COR-L47 (cell line): Measurements from ENCODE around the gene CCDC102B.
"Not testable (repeated sequence)": the region's sequence is repeated elsewhere in the genome, so short reads cannot be mapped to it uniquely, and the experiment has no call there.

ENCODE experiments used
- DNase-seq: peaks from one replicate; lab custom pipeline; 2025; lab: John Stamatoyannopoulos, UW

The CCDC102B gene

GRCh38 chr18:68830256-68831045 is 32.6 kb downstream of the CCDC102B start:
- DNase-seq, result no peak

DNA sequence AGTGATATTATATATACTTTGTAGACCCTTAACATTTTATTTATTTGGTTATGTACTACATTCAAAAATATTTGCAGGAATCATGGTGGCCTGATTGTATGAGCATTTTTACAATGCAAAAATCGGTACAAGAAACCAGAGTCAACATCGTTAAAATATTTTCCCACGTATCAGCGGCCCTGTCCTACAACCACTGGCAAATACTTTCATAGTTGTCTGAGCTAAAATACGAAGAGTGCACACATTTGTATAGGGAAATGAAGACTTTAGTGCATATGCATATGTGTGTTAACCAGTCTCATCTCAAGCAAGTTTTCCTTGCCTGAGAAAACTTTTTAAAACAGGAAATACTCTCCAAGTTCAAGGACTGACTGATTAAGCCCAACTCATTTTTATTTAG is 35.9 kb downstream of the CCDC102B start:
- DNase-seq, result no peak

- no peak for DNase-seq
These were observed 40.0 kb downstream of the CCDC102B start for GRCh38 chr18:68837665-68838451.

DNA sequence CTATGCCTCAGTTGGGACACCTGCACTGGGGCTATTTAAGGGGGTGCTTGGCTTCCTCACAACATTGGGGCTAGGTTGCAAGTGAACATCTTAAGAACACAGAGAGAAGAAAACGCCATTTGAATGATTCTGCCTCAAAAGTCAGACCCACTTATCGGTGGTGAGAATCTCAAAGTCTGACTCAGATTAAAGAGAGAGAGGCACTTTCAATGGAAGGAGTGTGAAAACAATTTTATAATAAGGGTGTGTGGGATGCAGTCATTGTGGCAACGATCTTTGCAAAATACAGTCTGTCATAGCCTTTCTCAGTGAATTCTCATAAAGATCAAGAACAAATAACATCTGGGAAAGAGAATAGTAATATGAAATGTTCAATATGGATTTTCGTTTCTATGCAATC is 41.8 kb downstream of the CCDC102B start:
- no peak for DNase-seq

DNA sequence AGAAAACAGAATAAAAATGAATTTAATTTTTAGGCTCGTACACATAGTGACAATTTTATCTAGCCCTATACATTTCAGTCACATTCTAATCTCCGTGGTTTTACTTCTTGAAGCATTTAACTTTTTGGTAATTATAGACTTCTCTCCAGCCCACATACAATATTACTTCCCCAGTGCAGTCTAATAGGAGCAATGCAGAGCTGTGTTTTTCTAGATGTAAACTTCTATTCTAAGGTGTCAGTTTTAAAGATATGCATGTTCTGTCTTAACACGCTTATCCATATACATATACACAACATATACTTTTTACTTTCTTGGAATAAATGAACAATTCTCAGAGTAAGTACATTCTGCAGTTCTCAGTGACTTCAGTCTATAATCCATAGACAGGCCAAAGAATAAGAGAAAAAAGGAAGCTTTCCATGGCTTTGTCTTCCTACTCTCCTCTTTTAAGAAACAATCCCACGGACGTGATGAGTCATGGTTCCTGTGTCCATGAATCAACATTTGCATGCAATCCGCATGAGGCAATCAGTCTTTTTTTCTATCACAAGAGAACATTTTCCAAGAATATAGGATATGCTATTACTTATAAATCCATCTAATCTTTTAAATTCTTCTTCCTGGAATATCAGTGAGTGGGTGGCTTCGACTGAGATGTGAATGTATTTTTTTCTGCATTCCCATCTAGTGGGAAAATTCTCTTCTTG is 42.8 kb downstream of the CCDC102B start:
- DNase-seq, result no peak

GRCh38 chr18:68841301-68841700 is 43.4 kb downstream of the CCDC102B start:
- no peak for DNase-seq

DNA sequence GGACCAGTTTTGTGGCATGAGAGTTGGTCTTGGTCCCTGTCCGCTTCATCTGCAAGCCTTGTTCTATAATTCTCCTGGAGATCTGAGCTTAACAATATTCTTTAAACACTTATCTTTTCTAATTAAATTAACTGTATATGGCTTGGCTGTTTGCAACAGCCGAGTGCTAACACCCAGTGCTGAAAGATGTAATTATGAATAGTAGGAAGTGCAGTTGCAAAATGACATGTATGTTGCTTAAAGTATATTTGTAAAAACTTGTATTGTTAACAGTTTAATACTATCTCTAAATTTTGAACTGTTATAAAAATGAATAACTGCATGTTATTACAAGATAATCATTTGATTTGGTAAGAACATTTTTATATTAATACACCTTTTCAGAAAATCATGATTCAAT is 45.1 kb downstream of the CCDC102B start:
- DNase-seq, result no peak

GRCh38 chr18:68843473-68844089 is 45.7 kb downstream of the CCDC102B start:
- no peak for DNase-seq

GRCh38 chr18:68847219-68847837 is 49.4 kb downstream of the CCDC102B start:
- no peak for DNase-seq

DNA sequence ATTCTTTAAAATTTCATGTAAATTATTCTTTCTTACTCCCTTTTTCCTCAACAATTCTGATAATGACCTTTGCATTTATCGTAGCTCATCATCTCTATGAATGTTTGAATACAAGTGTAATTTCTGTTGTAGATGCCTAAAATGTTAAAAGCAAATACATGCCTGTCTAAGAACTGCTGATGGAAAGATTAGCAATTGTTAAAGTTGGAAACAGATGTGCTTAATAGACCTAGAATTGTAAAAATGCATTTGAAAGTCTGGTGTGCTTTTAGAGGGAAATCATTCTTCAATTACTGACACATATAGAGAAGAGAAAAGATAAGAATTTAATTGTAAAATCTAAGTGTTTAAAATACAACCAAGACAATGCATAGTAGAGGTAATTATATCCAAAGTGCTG is 50.4 kb downstream of the CCDC102B start:
- no peak for DNase-seq

- no peak for DNase-seq
These were observed 57.0 kb downstream of the CCDC102B start for GRCh38 chr18:68854786-68855391.

- DNase-seq, result no peak
These were observed 57.6 kb downstream of the CCDC102B start for GRCh38 chr18:68855491-68855890.

DNA sequence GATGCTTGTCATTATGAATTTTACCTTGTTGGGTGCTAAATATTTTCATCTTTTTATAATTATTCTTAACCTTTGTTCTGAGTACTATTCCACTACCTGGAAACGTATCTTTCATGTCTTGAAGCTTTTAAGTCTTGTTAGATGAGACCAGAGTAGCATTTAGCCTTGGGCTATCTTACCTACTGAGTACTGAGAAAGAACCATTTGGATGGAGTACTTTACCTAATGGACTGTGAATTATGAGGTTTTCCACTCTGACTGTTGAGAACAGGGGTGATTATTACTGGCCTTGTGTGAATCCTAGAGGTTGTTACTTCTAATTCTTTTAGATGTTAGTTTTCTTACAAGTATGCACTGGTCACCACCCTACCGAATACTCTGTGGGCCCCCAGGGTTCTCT is 63.5 kb downstream of the CCDC102B start:
- DNase-seq, result no peak

DNA sequence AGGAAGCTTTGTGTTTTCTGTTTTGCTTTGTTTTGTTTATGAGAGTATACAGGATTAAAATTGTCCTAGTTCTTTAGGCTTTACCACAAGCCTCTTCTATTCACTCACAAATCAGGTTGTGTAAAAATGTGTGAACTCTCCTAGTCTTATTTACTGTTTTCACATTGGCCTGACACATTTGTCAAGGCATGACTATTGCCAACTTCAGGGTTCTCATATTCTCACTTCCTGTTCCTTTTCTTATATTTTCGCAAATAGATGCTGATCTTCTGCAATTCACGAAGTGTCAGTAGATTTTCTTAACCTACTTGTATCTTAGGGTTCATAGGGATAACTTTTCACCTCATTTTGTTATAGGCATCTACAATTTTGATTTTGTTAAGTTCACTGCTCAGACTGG is 67.1 kb downstream of the CCDC102B start:
- DNase-seq, result no peak

DNA sequence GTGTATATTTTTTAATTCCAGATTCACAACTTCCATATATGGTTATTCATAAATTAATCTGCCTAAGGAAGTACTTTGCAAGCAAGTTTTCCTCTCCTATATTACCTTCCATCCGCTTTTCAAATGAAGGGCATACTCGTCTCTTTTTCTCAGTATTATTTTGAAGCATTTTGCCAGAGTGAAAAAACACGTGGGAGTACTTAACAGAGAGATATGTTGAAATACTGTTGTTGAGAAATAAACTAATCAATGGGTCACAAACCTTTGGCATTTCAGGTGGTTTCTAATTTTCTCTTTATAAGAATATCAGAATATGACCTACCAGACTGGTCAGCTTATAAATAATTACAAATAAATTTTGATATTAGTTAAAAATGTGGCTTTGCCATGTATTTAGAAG is 67.6 kb downstream of the CCDC102B start:
- no peak for DNase-seq

- DNase-seq, result no peak
These were observed 75.1 kb downstream of the CCDC102B start for GRCh38 chr18:68873003-68873402.

DNA sequence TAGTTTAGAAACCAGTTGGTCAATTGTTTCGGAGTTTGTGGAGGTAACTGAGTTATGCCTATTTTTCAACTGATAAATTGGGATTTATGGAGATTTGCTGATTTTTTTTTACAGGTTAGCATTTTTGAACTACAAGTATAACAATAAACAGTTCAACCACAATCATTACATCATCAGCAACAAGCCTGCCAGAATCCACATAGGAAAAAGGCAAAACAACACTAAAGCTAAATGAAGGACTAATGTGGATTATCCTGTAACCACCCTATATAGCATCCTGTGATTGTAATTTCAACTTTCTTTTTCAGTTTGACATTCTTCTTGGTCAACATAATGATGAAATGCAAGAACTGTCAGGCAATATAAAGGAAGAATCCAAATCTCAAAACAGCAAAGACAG is 76.5 kb downstream of the CCDC102B start:
- DNase-seq, result no peak

- DNase-seq, result not testable (repeated sequence)
These were observed 82.1 kb downstream of the CCDC102B start for GRCh38 chr18:68879947-68880346.

DNA sequence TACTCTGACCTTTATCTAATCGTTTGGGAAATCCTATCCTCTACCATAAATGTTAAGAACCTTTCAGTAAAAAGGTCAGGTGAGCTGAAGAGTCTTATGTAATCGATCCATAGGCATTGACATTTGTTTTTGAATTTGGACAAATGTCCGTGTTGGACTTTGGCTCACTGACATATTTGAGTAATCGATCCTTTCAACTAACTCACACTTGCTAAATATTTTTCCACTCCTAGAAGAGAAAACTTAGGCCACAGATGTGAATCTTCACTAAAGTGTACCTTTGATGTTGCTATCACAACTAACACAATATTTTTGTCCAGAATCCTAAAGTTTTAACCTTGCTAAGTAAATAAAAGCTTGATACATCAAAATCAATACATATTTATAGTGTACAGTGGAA is 89.5 kb downstream of the CCDC102B start:
- no peak for DNase-seq

- no peak for DNase-seq
These were observed 95.5 kb downstream of the CCDC102B start for GRCh38 chr18:68893354-68893753.

DNA sequence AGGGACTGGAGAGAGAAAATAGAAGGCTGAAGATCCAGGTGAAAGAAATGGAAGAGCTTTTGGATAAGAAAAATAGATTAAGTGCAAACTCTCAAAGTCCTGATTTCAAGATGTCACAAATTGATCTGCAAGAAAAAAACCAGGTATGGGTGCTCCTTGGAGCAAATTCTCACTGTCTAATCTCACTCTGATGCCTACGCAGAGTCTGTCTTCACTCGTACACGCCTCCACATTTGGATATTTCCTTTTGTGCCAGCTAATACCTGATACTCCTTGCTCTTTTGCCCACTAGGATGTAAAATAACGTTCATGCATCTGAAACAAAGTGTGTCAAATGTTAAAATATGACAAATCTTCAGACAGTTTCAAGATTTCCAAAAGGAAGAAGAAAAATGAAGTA is 99.4 kb downstream of the CCDC102B start:
- no peak for DNase-seq
